Keratinocyte (primary cell): ENCODE data around the gene ARHGEF16. TPM values are rescaled to one million over a fixed set of nuclear protein-coding genes. Genes with fewer than 3 reads are reported as not detected.

Experiments used
- DNase-seq: peaks from one replicate; pipeline ENCODE4 v3.0.0-alpha.2; 2011; ENCODE audit warnings: low read depth, missing footprints, low spot score
- FAIRE-seq: peaks from 2 replicates; lab custom pipeline; 2011; peaks lifted over from hg19 to GRCh38; lab: Jason Lieb, UNC
- H2AFZ ChIP-seq: 2 replicates; pipeline ENCODE4 v1.6.0; 2012; ENCODE audit warnings: low read length, control low read depth, inconsistent platforms; ENCODE audit not compliant: control insufficient read depth
- H3K27ac ChIP-seq: 2 replicates; pipeline ENCODE4 v1.5.1; 2011; ENCODE audit warnings: low read length; ENCODE audit not compliant: control insufficient read depth, insufficient read depth
- H3K27me3 ChIP-seq: 3 replicates; pipeline ENCODE4 v1.6.0; 2011; ENCODE audit warnings: low read length; ENCODE audit not compliant: control insufficient read depth, insufficient read depth; ENCODE audit errors: extremely low read depth
- H3K36me3 ChIP-seq, 2 experiments: 2 replicates in 1 of 2; 3 replicates in 1 of 2; pipeline ENCODE4 v1.5.1; 2011; ENCODE audit warnings: low read length in 2 of 2, mild to moderate bottlenecking in 1 of 2; ENCODE audit not compliant: control insufficient read depth in 2 of 2, insufficient read depth in 2 of 2; ENCODE audit errors: extremely low read depth in 1 of 2
- H3K4me1 ChIP-seq: 3 replicates; pipeline ENCODE4 v1.5.1; 2011; ENCODE audit warnings: low read length; ENCODE audit not compliant: control insufficient read depth, insufficient read depth; ENCODE audit errors: extremely low read depth
- H3K4me2 ChIP-seq: 3 replicates; pipeline ENCODE4 v1.6.0; 2011; ENCODE audit warnings: low read depth, low read length; ENCODE audit not compliant: control insufficient read depth, insufficient read depth; ENCODE audit errors: extremely low read depth
- H3K4me3 ChIP-seq, 3 experiments: fragments of 200-600 bp in 1 of 3; sonication (generic) in 1 of 3; 2 replicates in 2 of 3; 3 replicates in 1 of 3; pipeline ENCODE4 v1.5.1; 2011 to 2016; ENCODE audit warnings: low read length in 3 of 3, mild to moderate bottlenecking in 3 of 3, control low read depth in 2 of 3, inconsistent platforms in 1 of 3, low read depth in 1 of 3, mixed read lengths in 1 of 3, mixed run types in 1 of 3, moderate library complexity in 1 of 3; ENCODE audit not compliant: control insufficient read depth in 2 of 3, insufficient read depth in 2 of 3; ENCODE audit errors: extremely low read depth in 1 of 3
- H3K79me2 ChIP-seq: 2 replicates; pipeline ENCODE4 v1.6.0; 2012; ENCODE audit warnings: low read length; ENCODE audit not compliant: control insufficient read depth, insufficient read depth
- H3K9ac ChIP-seq: 3 replicates; pipeline ENCODE4 v1.6.0; 2011; ENCODE audit warnings: low read length; ENCODE audit not compliant: control insufficient read depth, insufficient read depth; ENCODE audit errors: extremely low read depth
- H3K9me1 ChIP-seq: 3 replicates; pipeline ENCODE4 v1.6.0; 2011; ENCODE audit warnings: low read length; ENCODE audit not compliant: control insufficient read depth, insufficient read depth; ENCODE audit errors: extremely low read depth
- H3K9me3 ChIP-seq: 2 replicates; pipeline ENCODE4 v1.5.1; 2012; ENCODE audit warnings: low read depth, low read length; ENCODE audit not compliant: control insufficient read depth
- H4K20me1 ChIP-seq: 3 replicates; pipeline ENCODE4 v1.6.0; 2011; ENCODE audit warnings: low read length; ENCODE audit not compliant: control insufficient read depth, insufficient read depth; ENCODE audit errors: extremely low read depth
- EZH2 ChIP-seq: IDR thresholded peaks from one replicate; pipeline ENCODE4 v1.6.1; 2012; ENCODE audit warnings: inconsistent platforms, mild to moderate bottlenecking, low read length, moderate library complexity
- dilution Hi-C: fragments of 300-500 bp; cut with MboI; formaldehyde crosslinking; loops from one replicate; pipeline ENCODE4 v1.7.0; 2020; ENCODE audit warnings: low sequenced_read_pairs; ENCODE audit not compliant: extremely low pct_ligation_motif_present
- polyA plus RNA-seq, 5 experiments: library from polyadenylated mRNA; depleted of rRNA in 3 of 5; stranded (reverse) in 3 of 5; stranded (forward) in 1 of 5; unstranded in 1 of 5; fragments of >200 nt; gene quantifications; 1 replicate in 1 of 5; 2 replicates in 3 of 5; 3 replicates in 1 of 5; pipeline versions ENCODE4 v1.2.1 to v1.2.3, GENCODE V29; 2011 to 2012; ENCODE audit warnings: missing spikeins in 2 of 5, low read depth in 1 of 5, low replicate concordance in 1 of 5
- TF ChIP-seq, protein P1 (sequence below), 3 experiments: IDR thresholded peaks in 1 of 3; conservative IDR thresholded peaks in 1 of 3; optimal IDR thresholded peaks in 1 of 3; 2 replicates in 2 of 3; 3 replicates in 1 of 3; pipeline versions ENCODE3 to v1.5.1; 2011; ENCODE audit warnings: low read length in 3 of 3, mild to moderate bottlenecking in 3 of 3, moderate library complexity in 2 of 3, control low read depth in 1 of 3, inconsistent platforms in 1 of 3; ENCODE audit not compliant: insufficient read depth in 2 of 3; ENCODE audit errors: extremely low read depth in 1 of 3

Gene ARHGEF16
- polyA plus RNA-seq, 1 donor (not counting 4 experiments of a cell fraction or from before 2014, with no cell fraction given) = 6.2 TPM

DNA sequence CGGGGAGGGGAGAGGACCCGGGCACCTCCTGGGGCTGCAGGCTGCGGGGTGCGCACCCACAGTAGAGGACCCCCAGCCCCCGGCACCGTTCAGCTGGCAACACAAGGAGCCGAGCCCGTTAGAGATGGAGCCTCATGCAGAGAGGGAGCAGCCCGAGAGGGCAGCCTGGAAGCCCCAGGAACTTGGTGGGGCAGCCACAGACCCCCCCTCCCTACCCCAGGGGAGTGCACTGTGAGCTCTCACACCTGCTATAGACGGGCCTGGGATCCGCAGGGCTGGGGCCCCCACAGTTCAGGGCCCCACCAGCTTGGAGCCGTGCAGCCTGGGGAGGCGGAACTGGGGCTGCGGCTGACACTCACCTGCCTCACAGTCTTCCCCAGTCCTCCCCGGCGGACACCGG is 47.0 kb downstream of the ARHGEF16 start:
- no peaks in the 10 kb centered on the region for H3K36me3 ChIP-seq
- no peak overlapping the region for H3K9ac ChIP-seq
- no peak overlapping the region for H2AFZ ChIP-seq
- dilution Hi-C loops = no loop called here
- no peak overlapping the region for H3K4me3 ChIP-seq
- H3K79me2 ChIP-seq = no peaks in the 10 kb centered on the region
- H3K4me1 ChIP-seq = peaks cover 6% of the 10 kb centered on the region
- H3K9me1 ChIP-seq = no peaks in the 10 kb centered on the region
- no peaks in the 10 kb centered on the region for H4K20me1 ChIP-seq
- no peak overlapping the region for H3K27ac ChIP-seq
- no peaks in the 10 kb centered on the region for H3K9me3 ChIP-seq
- DNase-seq (no peak), FAIRE-seq (no peak)
- H3K4me2 ChIP-seq = no peak overlapping the region
- H3K27me3 ChIP-seq = peaks cover under 1% of the 10 kb centered on the region
- no peak for TF ChIP-seq EZH2
- TF ChIP-seq, protein P1, sequence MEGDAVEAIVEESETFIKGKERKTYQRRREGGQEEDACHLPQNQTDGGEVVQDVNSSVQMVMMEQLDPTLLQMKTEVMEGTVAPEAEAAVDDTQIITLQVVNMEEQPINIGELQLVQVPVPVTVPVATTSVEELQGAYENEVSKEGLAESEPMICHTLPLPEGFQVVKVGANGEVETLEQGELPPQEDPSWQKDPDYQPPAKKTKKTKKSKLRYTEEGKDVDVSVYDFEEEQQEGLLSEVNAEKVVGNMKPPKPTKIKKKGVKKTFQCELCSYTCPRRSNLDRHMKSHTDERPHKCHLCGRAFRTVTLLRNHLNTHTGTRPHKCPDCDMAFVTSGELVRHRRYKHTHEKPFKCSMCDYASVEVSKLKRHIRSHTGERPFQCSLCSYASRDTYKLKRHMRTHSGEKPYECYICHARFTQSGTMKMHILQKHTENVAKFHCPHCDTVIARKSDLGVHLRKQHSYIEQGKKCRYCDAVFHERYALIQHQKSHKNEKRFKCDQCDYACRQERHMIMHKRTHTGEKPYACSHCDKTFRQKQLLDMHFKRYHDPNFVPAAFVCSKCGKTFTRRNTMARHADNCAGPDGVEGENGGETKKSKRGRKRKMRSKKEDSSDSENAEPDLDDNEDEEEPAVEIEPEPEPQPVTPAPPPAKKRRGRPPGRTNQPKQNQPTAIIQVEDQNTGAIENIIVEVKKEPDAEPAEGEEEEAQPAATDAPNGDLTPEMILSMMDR (optimal IDR thresholded peaks at IDR 0.05 in 1 of 3, IDR thresholded peaks at IDR 0.05 in 1 of 3, conservative IDR thresholded peaks at IDR 0.05 in 1 of 3; ENCODE audit: extremely low read depth in 1 of 3, insufficient read depth in 2 of 3, low read length in 3 of 3) = no peak

DNA sequence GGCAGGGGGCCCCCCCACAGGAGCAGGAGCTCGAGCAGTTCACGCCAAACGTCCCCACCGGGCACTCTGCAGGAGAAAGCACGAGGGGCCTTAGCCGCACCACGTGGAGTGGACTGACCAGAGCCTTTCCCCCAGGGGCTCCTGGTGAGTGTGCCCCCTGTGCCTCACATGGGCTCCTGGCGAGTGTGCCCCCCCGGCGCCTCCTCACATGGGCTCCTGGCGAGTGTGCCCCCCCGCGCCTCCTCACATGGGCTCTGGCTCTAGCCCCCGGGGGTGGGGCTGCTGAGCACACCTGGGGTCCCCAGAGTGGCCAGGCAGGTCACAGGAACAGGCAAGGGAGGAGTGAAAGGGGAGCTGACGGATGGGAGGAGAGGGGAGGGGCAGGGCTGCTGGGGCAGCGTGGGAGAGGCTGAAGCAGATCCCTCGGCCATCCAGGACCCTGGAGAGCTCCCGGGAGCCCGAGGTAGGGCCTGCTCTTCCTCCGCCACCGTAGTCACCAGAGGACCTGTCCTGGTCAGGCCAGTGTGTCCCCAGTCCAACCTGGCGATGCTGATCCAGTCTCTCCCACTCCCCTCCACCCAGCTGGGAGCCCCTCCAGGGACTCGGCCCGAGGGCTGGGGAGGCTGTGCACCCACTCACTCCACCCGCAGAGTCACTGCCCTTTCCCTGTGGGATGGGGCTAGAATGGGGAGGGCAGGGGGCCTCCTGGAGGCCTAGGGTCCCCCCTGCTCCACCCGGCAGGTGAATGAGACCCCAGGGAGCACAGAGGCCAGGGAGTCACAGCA is 47.6 kb downstream of the ARHGEF16 start:
- DNase-seq = no peak
- Histone ChIP-seq H3K79me2 (no peaks in the 10 kb centered on the region), H2AFZ (no peak overlapping the region), H3K36me3 (no peaks in the 10 kb centered on the region), H3K9me1 (no peaks in the 10 kb centered on the region), H3K27me3 (peaks cover 6% of the 10 kb centered on the region), H3K9ac (no peak overlapping the region), H3K27ac (no peak overlapping the region), H3K4me1 (peaks cover 6% of the 10 kb centered on the region), H3K9me3 (no peaks in the 10 kb centered on the region), H4K20me1 (no peaks in the 10 kb centered on the region), H3K4me2 (no peak overlapping the region), H3K4me3 (no peak overlapping the region)
- dilution Hi-C loops = no loop called here
- TF ChIP-seq, protein P1 (optimal IDR thresholded peaks at IDR 0.05 in 1 of 3, IDR thresholded peaks at IDR 0.05 in 1 of 3, conservative IDR thresholded peaks at IDR 0.05 in 1 of 3; ENCODE audit: extremely low read depth in 1 of 3, insufficient read depth in 2 of 3, low read length in 3 of 3) = no peak
- no peak for TF ChIP-seq EZH2
- FAIRE-seq = no peak
